Activated CD8-positive, alpha-beta T cell treated with anti-CD3 and anti-CD28 coated beads for 36 hours (primary cell): ENCODE results near the gene ATP5ME. TPM values are rescaled to one million over a fixed set of nuclear protein-coding genes. Genes with fewer than 3 reads are reported as not detected.

ENCODE experiments used
- ATAC-seq: fragments of 200-7000 bp; cut with Tn5 transposase; one replicate; pipeline ENCODE4 v1.10.0; 2021; ENCODE audit warnings: mild to moderate bottlenecking, moderate library complexity
- CTCF ChIA-PET: fragments of 350-600 bp; sonication (Branson Sonifier 250); formaldehyde crosslinking; loops from one replicate; lab custom pipeline; 2021; ENCODE audit warnings: antibody characterized with exemption; lab: Charles Lee
- POLR2A ChIA-PET: fragments of 350-600 bp; sonication (Branson Sonifier 250); formaldehyde crosslinking; loops from one replicate; lab custom pipeline; 2021; ENCODE audit warnings: antibody characterized with exemption; lab: Charles Lee
- DNase-seq: peaks from one replicate; pipeline ENCODE4 v3.0.0-alpha.2; 2020
- H3K27ac Mint-ChIP-seq: one replicate; pipeline ENCODE4 v1.8.0; 2021; ENCODE audit warnings: mild to moderate bottlenecking, mixed read lengths
- H3K27me3 Mint-ChIP-seq: one replicate; pipeline ENCODE4 v1.8.0; 2021; ENCODE audit warnings: mixed read lengths
- H3K36me3 Mint-ChIP-seq: one replicate; pipeline ENCODE4 v1.8.0; 2021; ENCODE audit warnings: low read depth, mixed read lengths
- H3K4me1 Mint-ChIP-seq: one replicate; pipeline ENCODE4 v1.8.0; 2021; ENCODE audit warnings: low read depth, mixed read lengths
- H3K4me3 Mint-ChIP-seq: one replicate; pipeline ENCODE4 v1.8.0; 2021; ENCODE audit warnings: mild to moderate bottlenecking, moderate library complexity, mixed read lengths
- H3K9me3 Mint-ChIP-seq: one replicate; pipeline ENCODE4 v1.8.0; 2021; ENCODE audit warnings: mixed read lengths
- CTCF ChIP-seq: fragments of 200-600 bp; IDR thresholded peaks from one replicate; pipeline ENCODE4 v1.8.0; 2022; ENCODE audit warnings: antibody characterized with exemption, mild to moderate bottlenecking
- intact Hi-C: fragments of 100-400 bp; cut with micrococcal nuclease; formaldehyde crosslinking; loops from one replicate; pipeline ENCODE4 v1.10.0; 2022
- total RNA-seq, 2 experiments: library from RNA; stranded (reverse); gene quantifications; one replicate each; pipeline ENCODE4 v1.2.3, GENCODE V29; 2021

ATP5ME gene
- total RNA-seq, 2 experiments from 2014 or later: 221 to 234 TPM

- no peak for ATAC-seq
- DNase-seq: no peak
- ChIA-PET POLR2A (no interaction called here), CTCF (no interaction called here)
- peaks cover 2% of the 10 kb centered on the region for H3K27me3 Mint-ChIP-seq
- intact Hi-C loops: no loop called here
- no peaks in the 10 kb centered on the region for H3K4me1 Mint-ChIP-seq
- peaks cover 5% of the 10 kb centered on the region for H3K9me3 Mint-ChIP-seq
- no peak for TF ChIP-seq CTCF
- H3K4me3 Mint-ChIP-seq: no peak overlapping the region
- H3K27ac Mint-ChIP-seq: no peak overlapping the region
- no peaks in the 10 kb centered on the region for H3K36me3 Mint-ChIP-seq
Measured at GRCh38 chr4:633976-634598, 40.0 kb downstream of the ATP5ME start.

GRCh38 chr4:633406-633805, 40.7 kb downstream of the ATP5ME start:
- peaks cover 2% of the 10 kb centered on the region for H3K27me3 Mint-ChIP-seq
- ATAC-seq (no peak), DNase-seq (no peak)
- H3K9me3 Mint-ChIP-seq: peaks cover 5% of the 10 kb centered on the region
- CTCF ChIA-PET: no interaction called here
- H3K4me3 Mint-ChIP-seq: no peak overlapping the region
- no peak overlapping the region for H3K27ac Mint-ChIP-seq
- TF ChIP-seq CTCF: no peak
- H3K4me1 Mint-ChIP-seq: no peaks in the 10 kb centered on the region
- POLR2A ChIA-PET: no interaction called here
- intact Hi-C loops: no loop called here
- H3K36me3 Mint-ChIP-seq: no peaks in the 10 kb centered on the region

GRCh38 chr4:632926-633325, 41.1 kb downstream of the ATP5ME start:
- H3K27me3 Mint-ChIP-seq: peaks cover under 1% of the 10 kb centered on the region
- H3K9me3 Mint-ChIP-seq: peaks cover 5% of the 10 kb centered on the region
- ChIA-PET CTCF (no interaction called here), POLR2A (no interaction called here)
- intact Hi-C loops: no loop called here
- DNase-seq (no peak), ATAC-seq (no peak)
- H3K27ac Mint-ChIP-seq: no peak overlapping the region
- H3K36me3 Mint-ChIP-seq: no peaks in the 10 kb centered on the region
- no peak overlapping the region for H3K4me3 Mint-ChIP-seq
- no peaks in the 10 kb centered on the region for H3K4me1 Mint-ChIP-seq
- no peak for TF ChIP-seq CTCF

- Mint-ChIP-seq H3K36me3 (no peaks in the 10 kb centered on the region), H3K9me3 (peaks cover 5% of the 10 kb centered on the region), H3K4me1 (no peaks in the 10 kb centered on the region), H3K27ac (no peak overlapping the region), H3K27me3 (no peaks in the 10 kb centered on the region), H3K4me3 (no peak overlapping the region)
- no peak for TF ChIP-seq CTCF
- ChIA-PET CTCF (no interaction called here), POLR2A (no interaction called here)
- ATAC-seq: no peak
- DNase-seq: no peak
- intact Hi-C loops: no loop called here
Measured at GRCh38 chr4:632196-632790, 41.8 kb downstream of the ATP5ME start.

GRCh38 chr4:630656-631055, 43.4 kb downstream of the ATP5ME start:
- no peaks in the 10 kb centered on the region for H3K27me3 Mint-ChIP-seq
- ChIA-PET CTCF (no interaction called here), POLR2A (interaction anchor here (0.6 kb wide), 1 partner anchor 42 kb away, joined by 3 read pairs; no protein-coding TSS in a partner anchor)
- ATAC-seq (no peak), DNase-seq (no peak)
- H3K4me3 Mint-ChIP-seq: no peak overlapping the region
- H3K36me3 Mint-ChIP-seq: no peaks in the 10 kb centered on the region
- TF ChIP-seq CTCF: no peak
- no peaks in the 10 kb centered on the region for H3K4me1 Mint-ChIP-seq
- peaks cover 5% of the 10 kb centered on the region for H3K9me3 Mint-ChIP-seq
- no peak overlapping the region for H3K27ac Mint-ChIP-seq
- intact Hi-C loops: no loop called here
